Thyroid gland (tissue), 4 donors: ENCODE data around the gene SLN. TPM values are rescaled to one million over a fixed set of nuclear protein-coding genes. Genes with fewer than 3 reads are reported as not detected.

Experiments used
- DNase-seq, 2 donors: peaks; one replicate each; pipeline ENCODE4 v3.0.0-alpha.2; 2019
- H3K27ac ChIP-seq, 3 donors: fragments of 200-600 bp; sonication (generic); 1 replicate in 2 of 3; 2 replicates in 1 of 3; pipeline ENCODE4 v1.5.1; 2016 to 2019; ENCODE audit warnings: mild to moderate bottlenecking in 1 of 3, moderate library complexity in 1 of 3
- H3K27me3 ChIP-seq: fragments of 200-600 bp; sonication (generic); one replicate; pipeline ENCODE4 v1.5.1; 2019
- H3K36me3 ChIP-seq, 2 donors: fragments of 200-600 bp; sonication (generic); one replicate each; pipeline ENCODE4 v1.5.1; 2016 to 2019
- H3K4me1 ChIP-seq, 2 donors: fragments of 200-600 bp; sonication (generic); one replicate each; pipeline ENCODE4 v1.5.1; 2017 to 2019
- H3K4me3 ChIP-seq, 3 donors: fragments of 200-600 bp; sonication (generic); replicated peaks in 1 of 3; 1 replicate in 2 of 3; 2 replicates in 1 of 3; pipeline ENCODE4 v1.5.1; 2016; ENCODE audit warnings: mild to moderate bottlenecking in 1 of 3
- H3K9me3 ChIP-seq: fragments of 200-600 bp; sonication (generic); one replicate; pipeline ENCODE4 v1.5.1; 2017
- CTCF ChIP-seq, 6 experiments: fragments of 200-600 bp in 3 of 6; fragments of 450-650 bp in 3 of 6; sonication (generic) in 3 of 6; IDR thresholded peaks; one replicate each; pipeline ENCODE4 v1.5.1; 2016 to 2019; ENCODE audit warnings: antibody characterized with exemption in 6 of 6, mild to moderate bottlenecking in 2 of 6, inconsistent platforms in 1 of 6, moderate library complexity in 1 of 6
- POLR2A ChIP-seq, 2 donors: fragments of 450-650 bp; IDR thresholded peaks; one replicate each; pipeline ENCODE4 v1.6.1; 2017; ENCODE audit warnings: antibody characterized with exemption in 2 of 2, mild to moderate bottlenecking in 2 of 2, moderate library complexity in 1 of 2
- WGBS, 2 donors: methylation state at CpG; one replicate each; pipeline ENCODE4 v1.1.5; 2017; 5-methylcytosine and 5-hydroxymethylcytosine counted together
- intact Hi-C: fragments of 100-400 bp; cut with DNase I; formaldehyde crosslinking; loops from one replicate; pipeline ENCODE4 v1.15.1; 2023
- total RNA-seq, 4 donors: library from RNA; depleted of rRNA; stranded (reverse); fragments of >200 nt; gene quantifications; one replicate each; pipeline ENCODE4 v1.2.3, GENCODE V29; 2016

The SLN gene
- total RNA-seq, 4 donors from 2014 or later, result not detected

GRCh38 chr11:107696140-107696539, 15.7 kb downstream of the SLN start:
- H3K27me3 ChIP-seq, result no peaks in the 10 kb centered on the region
- H3K27ac ChIP-seq, result no peak overlapping the region
- intact Hi-C loops, result no loop called here
- DNase-seq, result no peak
- no peak overlapping the region for H3K4me3 ChIP-seq
- TF ChIP-seq CTCF (IDR thresholded peaks at IDR 0.05) (no peak), POLR2A (IDR thresholded peaks at IDR 0.05) (no peak)
- 32 to 37% methylated on average over 1 of the region's 1 CpG for WGBS, 2 donors
- no peaks in the 10 kb centered on the region for H3K36me3 ChIP-seq
- H3K4me1 ChIP-seq, result no peaks in the 10 kb centered on the region
- no peaks in the 10 kb centered on the region for H3K9me3 ChIP-seq

- DNase-seq, result no peak
- Histone ChIP-seq H3K4me3 (no peak overlapping the region), H3K27me3 (no peaks in the 10 kb centered on the region), H3K4me1 (no peaks in the 10 kb centered on the region), H3K27ac (no peak overlapping the region), H3K36me3 (no peaks in the 10 kb centered on the region), H3K9me3 (no peaks in the 10 kb centered on the region)
- WGBS, 2 donors, result 65 to 81% methylated on average over 1 of the region's 1 CpG
- intact Hi-C loops, result no loop called here
- TF ChIP-seq POLR2A (IDR thresholded peaks at IDR 0.05) (no peak), CTCF (IDR thresholded peaks at IDR 0.05) (no peak)
Measured at GRCh38 chr11:107695446-107695845, 16.4 kb downstream of the SLN start.

- 59 to 61% methylated on average over 3 of the region's 3 CpGs for WGBS, 2 donors
- DNase-seq, result no peak
- H3K36me3 ChIP-seq, result no peaks in the 10 kb centered on the region
- no peaks in the 10 kb centered on the region for H3K9me3 ChIP-seq
- no peaks in the 10 kb centered on the region for H3K27me3 ChIP-seq
- H3K27ac ChIP-seq, result no peak overlapping the region
- intact Hi-C loops, result loop anchor here (5.0 kb wide), 1 partner anchor 114 kb away; no protein-coding TSS in a partner anchor
- TF ChIP-seq POLR2A (IDR thresholded peaks at IDR 0.05) (no peak), CTCF (IDR thresholded peaks at IDR 0.05) (no peak)
- no peak overlapping the region for H3K4me3 ChIP-seq
- H3K4me1 ChIP-seq, result no peaks in the 10 kb centered on the region
Measured at GRCh38 chr11:107691000-107691750, 20.7 kb downstream of the SLN start.

GRCh38 chr11:107689317-107690202, 22.3 kb downstream of the SLN start:
- no peaks in the 10 kb centered on the region for H3K4me1 ChIP-seq
- no peaks in the 10 kb centered on the region for H3K36me3 ChIP-seq
- H3K27me3 ChIP-seq, result no peaks in the 10 kb centered on the region
- 45 to 50% methylated on average over 11 of the region's 11 CpGs for WGBS, 2 donors
- H3K27ac ChIP-seq, result no peak overlapping the region
- no peaks in the 10 kb centered on the region for H3K9me3 ChIP-seq
- no peak overlapping the region for H3K4me3 ChIP-seq
- intact Hi-C loops, result loop anchor here (5.0 kb wide), 1 partner anchor 112 kb away; no protein-coding TSS in a partner anchor
- peak; percentile 72 for DNase-seq
- TF ChIP-seq POLR2A (IDR thresholded peaks at IDR 0.05) (no peak), CTCF (IDR thresholded peaks at IDR 0.05) (peak in 5 of 6 experiments; percentile 23 to 68 (median 66))
